Caco-2 (cell line): ENCODE results near the gene NMBR. TPM values are rescaled to one million over a fixed set of nuclear protein-coding genes. Genes with fewer than 3 reads are reported as not detected.

ENCODE experiments used
- BruUV-seq: library from RNA; stranded (reverse); fragments of 400-500 nt; replicated peaks from 2 replicates; lab custom pipeline; 2021; lab: Mats Ljungman, UMichigan
- CTCF ChIA-PET: fragments of 300-600 bp; sonication (Branson Sonifier 250); formaldehyde crosslinking; loops from one replicate; lab custom pipeline; 2022; ENCODE audit warnings: antibody characterized with exemption; lab: Charles Lee
- POLR2A ChIA-PET: fragments of 300-600 bp; sonication (Branson Sonifier 250); formaldehyde crosslinking; loops from one replicate; lab custom pipeline; 2022; ENCODE audit warnings: antibody characterized with exemption; lab: Charles Lee
- DNase-seq, 2 experiments: peaks; one replicate each; pipeline versions ENCODE4 v3.0.0 to v3.0.0-alpha.2; 2020 to 2022
- H3K27me3 ChIP-seq: replicated peaks from 2 replicates; pipeline ENCODE4 v1.6.0; 2011; ENCODE audit warnings: low read length; ENCODE audit not compliant: control insufficient read depth, insufficient read depth
- H3K36me3 ChIP-seq: 2 replicates; pipeline ENCODE4 v1.5.1; 2011; ENCODE audit warnings: low read length; ENCODE audit not compliant: control insufficient read depth, insufficient read depth
- H3K4me1 ChIP-seq: fragments of 250-450 bp; sonication (Bioruptor Pico); 2 replicates; pipeline ENCODE4 v1.5.1; 2020; ENCODE audit warnings: mild to moderate bottlenecking
- H3K4me3 ChIP-seq: 2 replicates; pipeline ENCODE4 v1.5.1; 2011; ENCODE audit warnings: low read depth, mild to moderate bottlenecking, control low read depth, low read length
- H3K9me3 ChIP-seq: fragments of 250-450 bp; sonication (Bioruptor Pico); 2 replicates; pipeline ENCODE4 v1.5.1; 2020; ENCODE audit warnings: mild to moderate bottlenecking, moderate library complexity
- H3K27ac Mint-ChIP-seq: one replicate; pipeline ENCODE4 v1.8.0; 2022; ENCODE audit warnings: mixed read lengths; ENCODE audit not compliant: unreplicated experiment
- H3K27me3 Mint-ChIP-seq: one replicate; pipeline ENCODE4 v1.8.0; 2022; ENCODE audit warnings: mixed read lengths; ENCODE audit not compliant: insufficient read depth, unreplicated experiment
- H3K36me3 Mint-ChIP-seq: one replicate; pipeline ENCODE4 v1.8.0; 2022; ENCODE audit warnings: mild to moderate bottlenecking, mixed read lengths; ENCODE audit not compliant: insufficient read depth, unreplicated experiment
- H3K4me1 Mint-ChIP-seq: one replicate; pipeline ENCODE4 v1.8.0; 2022; ENCODE audit warnings: low read depth, mixed read lengths; ENCODE audit not compliant: unreplicated experiment
- H3K4me3 Mint-ChIP-seq: one replicate; pipeline ENCODE4 v1.8.0; 2022; ENCODE audit warnings: mild to moderate bottlenecking, moderate library complexity, mixed read lengths; ENCODE audit not compliant: unreplicated experiment
- H3K9me3 Mint-ChIP-seq: one replicate; pipeline ENCODE4 v1.8.0; 2022; ENCODE audit warnings: mixed read lengths; ENCODE audit not compliant: unreplicated experiment
- intact Hi-C: fragments of 100-400 bp; cut with micrococcal nuclease; formaldehyde crosslinking; loops from one replicate; pipeline ENCODE4 v1.10.0; 2022; ENCODE audit not compliant: unreplicated experiment
- total RNA-seq: library from RNA; stranded (reverse); gene quantifications from 2 replicates; pipeline ENCODE4 v1.2.3, GENCODE V29; 2022
- TF ChIP-seq, protein P1 (sequence below), 2 experiments: fragments of 200-600 bp in 1 of 2; IDR thresholded peaks; 1 replicate in 1 of 2; 2 replicates in 1 of 2; pipeline versions ENCODE4 v1.5.1 to v1.8.0; 2011 to 2022; ENCODE audit warnings: antibody characterized with exemption in 1 of 2, control low read depth in 1 of 2, inconsistent platforms in 1 of 2, low read depth in 1 of 2, low read length in 1 of 2, mild to moderate bottlenecking in 1 of 2, moderate library complexity in 1 of 2; ENCODE audit not compliant: insufficient read depth in 1 of 2, severe bottlenecking in 1 of 2, unreplicated experiment in 1 of 2

NMBR gene
- total RNA-seq, 1 experiment from 2014 or later = not detected

DNA sequence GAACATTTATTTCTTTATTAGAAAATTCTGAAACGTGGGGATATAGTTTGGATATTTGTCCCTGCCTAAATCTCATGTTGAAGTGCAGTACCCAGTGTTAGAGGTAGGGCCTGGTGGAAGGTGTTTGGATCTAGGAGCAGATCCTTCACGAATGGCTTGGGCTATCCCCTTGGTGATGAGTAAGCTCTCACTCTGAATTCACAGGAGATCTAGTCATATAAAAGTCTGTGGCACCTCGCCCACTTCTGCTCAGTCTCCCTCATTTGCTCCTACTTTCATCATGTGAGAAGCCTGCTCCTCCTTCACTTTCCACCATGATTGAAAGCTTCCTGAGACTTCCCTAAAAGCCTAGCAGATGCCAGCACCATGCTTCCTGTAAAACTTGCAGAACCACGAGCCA, 111.0 kb downstream of the NMBR start:
- intact Hi-C loops = no loop called here
- no TSS peak for BruUV-seq
- H3K4me1 ChIP-seq = no peaks in the 10 kb centered on the region
- ChIA-PET POLR2A (no interaction called here), CTCF (no interaction called here)
- Mint-ChIP-seq H3K27me3 (peaks cover 3% of the 10 kb centered on the region), H3K4me1 (no peaks in the 10 kb centered on the region), H3K36me3 (no peaks in the 10 kb centered on the region), H3K27ac (no peak overlapping the region), H3K4me3 (no peak overlapping the region), H3K9me3 (no peaks in the 10 kb centered on the region)
- H3K4me3 ChIP-seq = no peak overlapping the region
- no peak for DNase-seq
- H3K36me3 ChIP-seq = no peaks in the 10 kb centered on the region
- H3K9me3 ChIP-seq = 0 out of 2 replicates have a peak, but pooled peaks cover 5% of the 10 kb centered on the region
- TF ChIP-seq, protein P1, sequence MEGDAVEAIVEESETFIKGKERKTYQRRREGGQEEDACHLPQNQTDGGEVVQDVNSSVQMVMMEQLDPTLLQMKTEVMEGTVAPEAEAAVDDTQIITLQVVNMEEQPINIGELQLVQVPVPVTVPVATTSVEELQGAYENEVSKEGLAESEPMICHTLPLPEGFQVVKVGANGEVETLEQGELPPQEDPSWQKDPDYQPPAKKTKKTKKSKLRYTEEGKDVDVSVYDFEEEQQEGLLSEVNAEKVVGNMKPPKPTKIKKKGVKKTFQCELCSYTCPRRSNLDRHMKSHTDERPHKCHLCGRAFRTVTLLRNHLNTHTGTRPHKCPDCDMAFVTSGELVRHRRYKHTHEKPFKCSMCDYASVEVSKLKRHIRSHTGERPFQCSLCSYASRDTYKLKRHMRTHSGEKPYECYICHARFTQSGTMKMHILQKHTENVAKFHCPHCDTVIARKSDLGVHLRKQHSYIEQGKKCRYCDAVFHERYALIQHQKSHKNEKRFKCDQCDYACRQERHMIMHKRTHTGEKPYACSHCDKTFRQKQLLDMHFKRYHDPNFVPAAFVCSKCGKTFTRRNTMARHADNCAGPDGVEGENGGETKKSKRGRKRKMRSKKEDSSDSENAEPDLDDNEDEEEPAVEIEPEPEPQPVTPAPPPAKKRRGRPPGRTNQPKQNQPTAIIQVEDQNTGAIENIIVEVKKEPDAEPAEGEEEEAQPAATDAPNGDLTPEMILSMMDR (IDR thresholded peaks at IDR 0.05; ENCODE audit: insufficient read depth in 1 of 2, low read depth in 1 of 2, low read length in 1 of 2, severe bottlenecking in 1 of 2, unreplicated experiment in 1 of 2) = no peak
- no peaks in the 10 kb centered on the region for H3K27me3 ChIP-seq

GRCh38 chr6:142031035-142031434, 115.9 kb downstream of the NMBR start:
- Histone ChIP-seq H3K27me3 (no peaks in the 10 kb centered on the region), H3K9me3 (peaks cover 14% of the 10 kb centered on the region), H3K4me1 (peaks cover 9% of the 10 kb centered on the region), H3K36me3 (no peaks in the 10 kb centered on the region), H3K4me3 (no peak overlapping the region)
- CTCF ChIA-PET = no interaction called here
- H3K36me3 Mint-ChIP-seq = peaks cover 4% of the 10 kb centered on the region
- H3K4me1 Mint-ChIP-seq = peaks cover 6% of the 10 kb centered on the region
- intact Hi-C loops = no loop called here
- H3K27me3 Mint-ChIP-seq = peaks cover 3% of the 10 kb centered on the region
- BruUV-seq = no TSS peak
- peaks cover 19% of the 10 kb centered on the region for H3K9me3 Mint-ChIP-seq
- no peak overlapping the region for H3K4me3 Mint-ChIP-seq
- DNase-seq = no peak
- POLR2A ChIA-PET = no interaction called here
- TF ChIP-seq, protein P1 (IDR thresholded peaks at IDR 0.05; ENCODE audit: insufficient read depth in 1 of 2, low read depth in 1 of 2, low read length in 1 of 2, severe bottlenecking in 1 of 2, unreplicated experiment in 1 of 2) = no peak
- no peak overlapping the region for H3K27ac Mint-ChIP-seq

DNA sequence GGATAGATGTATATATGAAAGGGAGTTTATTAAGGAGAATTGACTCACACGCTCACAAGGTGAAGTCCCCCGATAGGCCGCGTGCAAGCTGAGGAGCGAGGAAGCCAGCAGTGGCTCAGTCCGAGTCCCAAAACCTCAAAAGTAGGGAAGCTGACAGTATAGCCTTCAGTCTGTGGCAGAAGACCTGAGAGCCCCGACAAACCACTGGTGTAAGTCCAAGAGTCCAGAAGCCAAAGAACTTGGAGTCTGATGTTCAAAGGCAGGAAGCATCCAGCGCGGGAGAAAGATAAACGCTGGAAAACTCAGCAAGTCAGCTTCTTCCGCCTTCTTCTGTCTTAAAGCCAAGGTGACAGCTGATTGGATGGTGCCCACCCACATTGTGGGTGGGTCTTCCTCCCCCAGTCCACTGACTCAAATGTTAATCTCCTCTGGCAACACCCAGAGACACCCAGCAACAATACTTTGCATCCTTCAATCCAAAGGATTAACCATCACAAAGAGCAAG, 116.8 kb downstream of the NMBR start:
- TF ChIP-seq, protein P1 (IDR thresholded peaks at IDR 0.05; ENCODE audit: insufficient read depth in 1 of 2, low read depth in 1 of 2, low read length in 1 of 2, severe bottlenecking in 1 of 2, unreplicated experiment in 1 of 2) = no peak
- BruUV-seq = no TSS peak

More for the DNA sequence above, 116.8 kb downstream of the NMBR start:
- peaks cover 15% of the 10 kb centered on the region for H3K4me1 ChIP-seq
- peak overlapping the region; percentile 21 for H3K4me3 ChIP-seq
- intact Hi-C loops = no loop called here
- H3K36me3 ChIP-seq = no peaks in the 10 kb centered on the region
- Mint-ChIP-seq H3K27me3 (peaks cover 3% of the 10 kb centered on the region), H3K9me3 (peaks cover 26% of the 10 kb centered on the region), H3K4me3 (peak overlapping the region; percentile 46), H3K36me3 (peaks cover 4% of the 10 kb centered on the region), H3K27ac (no peak overlapping the region), H3K4me1 (peaks cover 10% of the 10 kb centered on the region)
- H3K27me3 ChIP-seq = no peaks in the 10 kb centered on the region
- H3K9me3 ChIP-seq = peaks cover 14% of the 10 kb centered on the region
- ChIA-PET CTCF (no interaction called here), POLR2A (no interaction called here)
- no peak for DNase-seq
